Tibial nerve (tissue), 3 donors: ENCODE results near the gene FBN3.

Experiments
- POLR2A ChIP-seq, 2 donors: fragments of 450-650 bp; IDR thresholded peaks; one replicate each; pipeline ENCODE4 v1.6.1; 2017; ENCODE audit warnings: antibody characterized with exemption in 2 of 2, mild to moderate bottlenecking in 2 of 2, moderate library complexity in 2 of 2
- TF ChIP-seq, protein P1 (sequence below), 5 experiments: fragments of 200-600 bp in 3 of 5; fragments of 450-650 bp in 2 of 5; sonication (generic) in 3 of 5; IDR thresholded peaks; one replicate each; pipeline ENCODE4 v1.5.1; 2016 to 2019; ENCODE audit warnings: antibody characterized with exemption in 5 of 5, mild to moderate bottlenecking in 3 of 5, moderate library complexity in 2 of 5

DNA sequence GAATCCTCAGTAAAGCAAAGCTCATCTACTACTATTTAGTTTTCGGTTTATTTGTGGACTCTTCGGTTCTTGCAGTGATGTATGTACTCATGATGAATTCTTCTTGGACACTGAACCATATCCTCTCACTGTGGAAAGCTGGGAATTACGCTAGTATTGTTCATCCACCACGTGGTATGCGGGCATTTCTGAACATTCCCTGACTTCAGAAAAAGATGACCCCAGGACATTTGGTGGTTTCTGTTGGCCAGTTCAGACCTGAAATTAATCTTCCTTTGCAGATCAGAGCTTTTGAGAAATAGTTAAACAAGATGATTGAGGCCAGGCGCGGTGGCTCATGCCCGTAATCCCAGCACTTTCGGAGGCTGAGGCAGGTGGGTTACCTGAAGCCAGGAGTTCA lies 25.3 kb upstream of the FBN3 start:
- no peak for TF ChIP-seq POLR2A (IDR thresholded peaks at IDR 0.05)
- TF ChIP-seq, protein P1, sequence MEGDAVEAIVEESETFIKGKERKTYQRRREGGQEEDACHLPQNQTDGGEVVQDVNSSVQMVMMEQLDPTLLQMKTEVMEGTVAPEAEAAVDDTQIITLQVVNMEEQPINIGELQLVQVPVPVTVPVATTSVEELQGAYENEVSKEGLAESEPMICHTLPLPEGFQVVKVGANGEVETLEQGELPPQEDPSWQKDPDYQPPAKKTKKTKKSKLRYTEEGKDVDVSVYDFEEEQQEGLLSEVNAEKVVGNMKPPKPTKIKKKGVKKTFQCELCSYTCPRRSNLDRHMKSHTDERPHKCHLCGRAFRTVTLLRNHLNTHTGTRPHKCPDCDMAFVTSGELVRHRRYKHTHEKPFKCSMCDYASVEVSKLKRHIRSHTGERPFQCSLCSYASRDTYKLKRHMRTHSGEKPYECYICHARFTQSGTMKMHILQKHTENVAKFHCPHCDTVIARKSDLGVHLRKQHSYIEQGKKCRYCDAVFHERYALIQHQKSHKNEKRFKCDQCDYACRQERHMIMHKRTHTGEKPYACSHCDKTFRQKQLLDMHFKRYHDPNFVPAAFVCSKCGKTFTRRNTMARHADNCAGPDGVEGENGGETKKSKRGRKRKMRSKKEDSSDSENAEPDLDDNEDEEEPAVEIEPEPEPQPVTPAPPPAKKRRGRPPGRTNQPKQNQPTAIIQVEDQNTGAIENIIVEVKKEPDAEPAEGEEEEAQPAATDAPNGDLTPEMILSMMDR (IDR thresholded peaks at IDR 0.05): no peak
